OCI-LY3 (cell line): Measurements from ENCODE around the gene CYP46A1.

Experiments
- H2AFZ ChIP-seq: fragments of 200-600, 300-600 bp; shearing (Covaris generic); 2 replicates; pipeline ENCODE4 v1.6.0; 2014; ENCODE audit warnings: antibody characterized with exemption, low read depth, low read length
- H3K27ac ChIP-seq: fragments of 200-600, 300-600 bp; sonication (generic); 2 replicates; pipeline ENCODE4 v1.5.1; 2014; ENCODE audit warnings: mild to moderate bottlenecking, low read length, moderate library complexity, mixed read lengths
- H3K27me3 ChIP-seq: fragments of 200-600, 300-600 bp; sonication (generic); 2 replicates; pipeline ENCODE4 v1.6.1; 2014; ENCODE audit warnings: low read depth, low read length, mixed read lengths
- H3K36me3 ChIP-seq: fragments of 200-600, 300-600 bp; sonication (generic); replicated peaks from 2 replicates; pipeline ENCODE3; 2014; ENCODE audit warnings: low read depth, low read length, mixed read lengths
- H3K4me1 ChIP-seq: fragments of 300-600, 200-600 bp; sonication (generic); 2 replicates; pipeline ENCODE4 v1.6.1; 2014; ENCODE audit warnings: low read length, mixed read lengths
- H3K4me2 ChIP-seq: fragments of 200-600, 300-600 bp; sonication (generic); 2 replicates; pipeline ENCODE4 v1.6.1; 2014; ENCODE audit warnings: low read length, mixed read lengths
- H3K4me3 ChIP-seq: fragments of 300-600, 200-600 bp; sonication (generic); 2 replicates; pipeline ENCODE4 v1.5.1; 2014; ENCODE audit warnings: antibody characterized with exemption, mild to moderate bottlenecking, low read length, moderate library complexity
- H3K79me2 ChIP-seq: fragments of 300-600, 200-600 bp; shearing (Covaris generic); 2 replicates; pipeline ENCODE4 v1.6.1; 2014; ENCODE audit warnings: mild to moderate bottlenecking, low read length, mixed read lengths
- H3K9ac ChIP-seq: fragments of 300-600, 200-600 bp; shearing (Covaris generic); 2 replicates; pipeline ENCODE4 v1.6.0; 2014; ENCODE audit warnings: mild to moderate bottlenecking, low read length, moderate library complexity
- H3K9me3 ChIP-seq: fragments of 200-600, 300-600 bp; shearing (Covaris generic); 2 replicates; pipeline ENCODE4 v1.6.1; 2014; ENCODE audit warnings: low read length, mixed read lengths; ENCODE audit not compliant: insufficient read depth
- H4K20me1 ChIP-seq: fragments of 200-600, 300-600 bp; sonication (generic); 2 replicates; pipeline ENCODE4 v1.6.1; 2016; ENCODE audit warnings: low read length, mixed read lengths; ENCODE audit not compliant: insufficient read depth
- CTCF ChIP-seq: fragments of 200-600, 300-600 bp; sonication (generic); IDR thresholded peaks from 2 replicates; pipeline ENCODE4 v1.5.1; 2014; ENCODE audit warnings: antibody characterized with exemption, low read length, low read depth
- EZH2phosphoT487 ChIP-seq: fragments of 200-600 bp; shearing (Covaris generic); IDR thresholded peaks from 2 replicates; pipeline ENCODE4 v1.6.1; 2018; ENCODE audit warnings: antibody characterized with exemption, mixed run types, low read depth

Gene CYP46A1

DNA sequence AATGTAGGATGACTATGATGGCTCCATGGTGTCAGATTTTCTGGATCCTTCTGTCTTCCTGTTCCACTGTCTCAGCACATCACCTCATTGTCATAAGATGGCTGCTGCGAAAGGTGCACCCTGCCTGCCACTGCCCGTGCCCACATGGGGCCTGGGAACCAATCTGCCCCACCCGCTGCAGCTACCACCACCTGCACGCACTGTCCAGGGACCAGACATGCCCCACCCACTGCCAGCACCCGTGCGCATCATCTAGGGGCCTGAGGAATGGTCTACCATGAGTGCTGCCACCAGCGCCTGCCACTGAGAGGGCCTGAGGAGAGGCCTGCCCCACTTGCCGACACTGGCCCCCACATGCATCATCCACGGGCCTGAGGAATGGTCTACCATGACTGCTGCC is 23.8 kb downstream of the CYP46A1 start:
- H3K27ac ChIP-seq = no peak overlapping the region
- TF ChIP-seq EZH2phosphoT487 = no peak
- TF ChIP-seq CTCF = no peak
- H3K36me3 ChIP-seq = no peaks in the 10 kb centered on the region
- peaks cover 35% of the 10 kb centered on the region for H3K27me3 ChIP-seq
- no peaks in the 10 kb centered on the region for H3K79me2 ChIP-seq
- H3K9ac ChIP-seq = no peak overlapping the region
- no peak overlapping the region for H2AFZ ChIP-seq
- peaks cover 8% of the 10 kb centered on the region; the same call in 1 of the 2 replicates for H3K9me3 ChIP-seq
- no peak overlapping the region for H3K4me2 ChIP-seq
- no peaks in the 10 kb centered on the region for H3K4me1 ChIP-seq
- H4K20me1 ChIP-seq = no peaks in the 10 kb centered on the region
- H3K4me3 ChIP-seq = no peak overlapping the region

DNA sequence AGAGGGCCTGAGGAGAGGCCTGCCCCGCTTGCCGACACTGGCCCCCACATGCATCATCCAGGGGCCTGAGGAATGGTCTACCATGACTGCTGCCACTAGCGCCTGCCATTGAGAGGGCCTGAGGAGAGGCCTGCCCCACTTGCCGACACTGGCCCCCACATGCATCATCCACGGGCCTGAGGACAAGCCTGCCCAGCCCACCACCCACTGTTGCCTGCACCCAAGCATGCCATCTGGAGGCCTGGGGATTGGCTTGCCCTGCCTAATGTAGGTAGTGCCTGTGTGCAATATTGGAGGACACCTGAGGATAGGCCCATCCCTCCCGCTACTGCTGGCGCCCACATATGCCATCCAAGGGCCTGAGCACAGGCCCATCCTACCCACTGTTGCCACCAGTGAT is 24.4 kb downstream of the CYP46A1 start:
- H4K20me1 ChIP-seq = no peaks in the 10 kb centered on the region
- no peak overlapping the region for H2AFZ ChIP-seq
- TF ChIP-seq EZH2phosphoT487 (no peak), CTCF (no peak)
- no peak overlapping the region for H3K9ac ChIP-seq
- H3K4me2 ChIP-seq = no peak overlapping the region
- H3K36me3 ChIP-seq = no peaks in the 10 kb centered on the region
- H3K9me3 ChIP-seq = peaks cover 5% of the 10 kb centered on the region; the same call in 1 of the 2 replicates
- H3K4me1 ChIP-seq = no peaks in the 10 kb centered on the region
- H3K4me3 ChIP-seq = no peak overlapping the region
- H3K27ac ChIP-seq = no peak overlapping the region
- H3K27me3 ChIP-seq = peaks cover 35% of the 10 kb centered on the region
- no peaks in the 10 kb centered on the region for H3K79me2 ChIP-seq

- H3K9me3 ChIP-seq = no peaks in the 10 kb centered on the region
- no peaks in the 10 kb centered on the region for H3K79me2 ChIP-seq
- H3K9ac ChIP-seq = no peak overlapping the region
- TF ChIP-seq CTCF (no peak), EZH2phosphoT487 (no peak)
- no peak overlapping the region for H3K27ac ChIP-seq
- no peak overlapping the region for H3K4me2 ChIP-seq
- H2AFZ ChIP-seq = no peak overlapping the region
- H3K27me3 ChIP-seq = peaks cover 62% of the 10 kb centered on the region
- H3K4me1 ChIP-seq = peaks cover 13% of the 10 kb centered on the region
- no peak overlapping the region for H3K4me3 ChIP-seq
- H4K20me1 ChIP-seq = no peaks in the 10 kb centered on the region
- no peaks in the 10 kb centered on the region for H3K36me3 ChIP-seq
Measured at GRCh38 chr14:99713972-99714371, 29.9 kb downstream of the CYP46A1 start.

DNA sequence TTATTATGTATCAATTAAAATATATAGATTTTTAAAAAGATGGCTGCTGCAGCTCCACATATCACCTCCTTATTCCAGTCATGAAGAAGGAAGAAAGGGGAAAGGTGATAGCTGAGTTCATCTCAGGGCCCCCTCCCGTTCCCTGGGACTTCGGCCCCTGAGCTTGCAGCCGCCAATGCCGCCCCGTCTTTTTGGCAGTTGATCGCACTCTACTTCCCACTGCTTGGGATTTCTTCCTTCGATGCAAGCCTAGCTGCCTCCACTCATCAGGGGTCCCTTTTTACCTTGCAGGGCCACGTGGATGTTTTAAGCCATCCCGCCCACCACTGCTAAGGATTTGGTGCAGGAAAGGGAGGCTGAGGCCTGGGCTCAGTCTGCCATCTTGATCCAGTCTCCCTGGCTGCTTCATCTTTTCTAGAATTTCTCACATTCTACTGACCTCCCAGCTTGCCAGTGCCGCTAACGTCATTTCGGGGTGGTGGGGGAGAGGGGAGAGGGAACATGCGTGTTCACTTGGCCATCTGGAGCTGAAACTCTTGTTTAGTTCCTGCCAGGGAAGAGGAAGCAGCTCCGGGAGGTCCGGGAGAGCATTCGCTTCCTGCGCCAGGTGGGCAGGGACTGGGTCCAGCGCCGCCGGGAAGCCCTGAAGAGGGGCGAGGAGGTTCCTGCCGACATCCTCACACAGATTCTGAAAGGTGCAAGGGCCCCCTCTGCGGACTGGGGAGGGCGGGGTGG is 31.3 kb downstream of the CYP46A1 start:
- H3K79me2 ChIP-seq = no peaks in the 10 kb centered on the region
- H3K27me3 ChIP-seq = peaks cover 53% of the 10 kb centered on the region
- TF ChIP-seq EZH2phosphoT487 (no peak), CTCF (no peak)
- no peak overlapping the region for H3K9ac ChIP-seq
- no peak overlapping the region for H2AFZ ChIP-seq
- no peak overlapping the region for H3K4me3 ChIP-seq
- no peaks in the 10 kb centered on the region for H3K36me3 ChIP-seq
- H3K4me2 ChIP-seq = no peak overlapping the region
- H3K27ac ChIP-seq = no peak overlapping the region
- peaks cover 19% of the 10 kb centered on the region for H3K4me1 ChIP-seq
- no peaks in the 10 kb centered on the region for H3K9me3 ChIP-seq
- H4K20me1 ChIP-seq = no peaks in the 10 kb centered on the region
